ENCODE measurements around the gene LAMA1.

Gene LAMA1

DNA sequence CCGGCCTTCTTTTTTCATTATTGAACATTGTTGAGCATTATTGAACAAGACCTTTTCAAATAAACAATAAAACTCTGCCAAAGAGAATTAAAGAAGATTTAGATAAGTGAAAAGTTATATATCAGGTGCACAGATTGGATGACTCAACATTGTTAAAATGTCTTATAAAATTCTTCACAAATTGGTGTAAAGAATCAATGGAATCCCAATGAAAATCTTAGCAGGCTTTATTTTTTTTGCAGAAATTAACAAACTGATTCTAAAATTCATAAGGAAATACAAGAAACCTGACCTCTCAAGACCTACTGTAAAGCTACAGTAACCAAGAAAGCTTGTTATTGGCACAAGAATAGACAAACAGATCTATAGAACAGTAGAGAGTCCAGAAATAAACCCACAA lies 70.3 kb downstream of the LAMA1 start:
- in situ Hi-C loops (cut with HindIII; ENCODE audit: low sequenced_read_pairs) = no loop called here
- no peak overlapping the region for H3K4me3 ChIP-seq (ENCODE audit: low read depth, low read length)
- DNase-seq (ENCODE audit: low read depth, low spot score) = no peak
- TF ChIP-seq, protein P1, sequence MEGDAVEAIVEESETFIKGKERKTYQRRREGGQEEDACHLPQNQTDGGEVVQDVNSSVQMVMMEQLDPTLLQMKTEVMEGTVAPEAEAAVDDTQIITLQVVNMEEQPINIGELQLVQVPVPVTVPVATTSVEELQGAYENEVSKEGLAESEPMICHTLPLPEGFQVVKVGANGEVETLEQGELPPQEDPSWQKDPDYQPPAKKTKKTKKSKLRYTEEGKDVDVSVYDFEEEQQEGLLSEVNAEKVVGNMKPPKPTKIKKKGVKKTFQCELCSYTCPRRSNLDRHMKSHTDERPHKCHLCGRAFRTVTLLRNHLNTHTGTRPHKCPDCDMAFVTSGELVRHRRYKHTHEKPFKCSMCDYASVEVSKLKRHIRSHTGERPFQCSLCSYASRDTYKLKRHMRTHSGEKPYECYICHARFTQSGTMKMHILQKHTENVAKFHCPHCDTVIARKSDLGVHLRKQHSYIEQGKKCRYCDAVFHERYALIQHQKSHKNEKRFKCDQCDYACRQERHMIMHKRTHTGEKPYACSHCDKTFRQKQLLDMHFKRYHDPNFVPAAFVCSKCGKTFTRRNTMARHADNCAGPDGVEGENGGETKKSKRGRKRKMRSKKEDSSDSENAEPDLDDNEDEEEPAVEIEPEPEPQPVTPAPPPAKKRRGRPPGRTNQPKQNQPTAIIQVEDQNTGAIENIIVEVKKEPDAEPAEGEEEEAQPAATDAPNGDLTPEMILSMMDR (IDR thresholded peaks at IDR 0.05; ENCODE audit: low read depth, low read length) = no peak

DNA sequence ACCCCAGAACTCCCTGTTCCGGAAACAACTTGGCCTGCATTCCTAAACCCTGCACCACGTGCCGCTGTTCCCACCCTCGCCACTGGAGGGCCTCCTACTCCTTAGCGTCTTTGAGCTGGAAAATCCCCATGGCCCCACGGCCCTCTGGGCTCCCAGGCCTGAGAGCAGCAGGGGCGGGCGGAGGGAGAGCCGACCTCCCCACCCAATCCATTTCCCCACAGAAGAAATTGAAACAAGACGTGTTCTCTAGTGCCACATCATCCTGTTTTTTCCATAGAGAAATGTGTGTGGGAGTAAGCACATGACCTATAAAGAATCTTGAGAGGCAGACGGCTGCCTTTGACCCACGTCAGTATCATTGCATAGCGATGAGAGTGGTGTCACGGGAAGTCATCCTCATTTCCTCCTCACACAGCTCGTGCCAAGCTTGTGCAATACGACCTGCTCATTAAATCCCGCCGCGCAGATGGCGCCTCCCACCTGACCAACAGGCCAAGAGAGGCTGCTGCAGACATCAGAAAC lies 79.2 kb downstream of the LAMA1 start:
- in situ Hi-C loops (cut with HindIII; ENCODE audit: low sequenced_read_pairs) = no loop called here
- H3K4me3 ChIP-seq (ENCODE audit: low read depth, low read length) = no peak overlapping the region
- peak; percentile 88 for DNase-seq (ENCODE audit: low read depth, low spot score)
- TF ChIP-seq, protein P1 (IDR thresholded peaks at IDR 0.05; ENCODE audit: low read depth, low read length) = peak; percentile 75

DNA sequence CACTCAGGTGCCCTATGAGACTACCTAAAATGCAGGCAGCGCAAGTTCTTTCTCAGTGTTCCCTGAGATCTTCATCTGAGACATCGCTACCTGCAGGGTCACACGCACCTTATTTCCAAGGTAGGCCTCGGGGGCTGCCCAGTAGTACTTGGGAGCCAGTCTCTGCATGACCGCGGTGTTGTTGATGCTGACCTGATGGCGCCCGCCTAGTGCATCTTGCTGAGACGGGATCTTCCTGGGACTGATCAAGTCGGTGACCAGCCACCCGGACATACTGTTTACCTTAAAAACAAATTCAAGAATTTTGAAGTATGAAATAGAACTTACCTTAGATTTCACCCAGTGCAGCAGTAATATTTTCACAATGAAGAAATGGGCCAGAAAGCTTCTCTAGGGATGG lies 80.1 kb downstream of the LAMA1 start:
- no peak for DNase-seq (ENCODE audit: low read depth, low spot score)
- TF ChIP-seq, protein P1 (IDR thresholded peaks at IDR 0.05; ENCODE audit: low read depth, low read length) = no peak
- no peak overlapping the region for H3K4me3 ChIP-seq (ENCODE audit: low read depth, low read length)
- in situ Hi-C loops (cut with HindIII; ENCODE audit: low sequenced_read_pairs) = no loop called here

DNA sequence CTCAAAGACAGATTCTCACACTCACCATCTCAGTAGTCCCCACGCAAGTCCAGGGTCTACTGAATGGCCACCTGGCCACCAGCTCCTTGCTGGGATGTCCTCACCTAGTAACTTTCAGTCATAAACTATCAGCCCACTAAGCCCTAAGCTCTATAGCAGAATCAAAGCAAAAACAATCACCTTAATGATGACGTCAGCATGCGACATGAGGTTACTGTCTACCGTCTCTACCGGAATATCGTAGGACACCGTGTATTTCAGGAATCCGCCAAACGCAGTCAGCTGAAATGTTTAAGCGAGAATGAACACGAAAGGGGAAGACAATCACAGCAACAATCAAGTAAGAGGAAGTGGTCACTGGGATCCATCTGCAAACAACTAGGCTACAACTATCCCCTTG lies 81.8 kb downstream of the LAMA1 start:
- H3K4me3 ChIP-seq (ENCODE audit: low read depth, low read length) = no peak overlapping the region
- DNase-seq (ENCODE audit: low read depth, low spot score) = no peak
- TF ChIP-seq, protein P1 (IDR thresholded peaks at IDR 0.05; ENCODE audit: low read depth, low read length) = no peak
- in situ Hi-C loops (cut with HindIII; ENCODE audit: low sequenced_read_pairs) = no loop called here

DNA sequence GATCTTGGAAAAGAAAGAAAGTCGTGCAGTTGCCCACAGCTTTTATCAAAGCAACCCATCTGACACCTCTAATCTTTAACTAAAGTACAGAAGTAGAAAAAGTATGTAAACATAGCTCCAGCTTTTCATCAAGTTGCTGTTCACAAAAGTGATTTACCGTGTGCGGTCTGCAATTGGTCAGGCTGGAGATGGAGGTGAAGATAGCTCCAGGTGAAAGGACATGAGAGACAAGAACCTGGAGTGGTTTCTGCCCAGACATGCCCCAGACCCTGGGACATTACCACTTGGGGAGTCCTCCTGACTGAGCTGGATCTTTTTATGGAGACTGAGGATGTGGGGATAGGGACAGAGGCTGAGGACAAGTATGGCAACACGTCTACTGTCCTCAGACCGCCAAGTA lies 82.7 kb downstream of the LAMA1 start:
- TF ChIP-seq, protein P1 (IDR thresholded peaks at IDR 0.05; ENCODE audit: low read depth, low read length) = no peak
- DNase-seq (ENCODE audit: low read depth, low spot score) = no peak
- H3K4me3 ChIP-seq (ENCODE audit: low read depth, low read length) = no peak overlapping the region
- in situ Hi-C loops (cut with HindIII; ENCODE audit: low sequenced_read_pairs) = no loop called here

DNA sequence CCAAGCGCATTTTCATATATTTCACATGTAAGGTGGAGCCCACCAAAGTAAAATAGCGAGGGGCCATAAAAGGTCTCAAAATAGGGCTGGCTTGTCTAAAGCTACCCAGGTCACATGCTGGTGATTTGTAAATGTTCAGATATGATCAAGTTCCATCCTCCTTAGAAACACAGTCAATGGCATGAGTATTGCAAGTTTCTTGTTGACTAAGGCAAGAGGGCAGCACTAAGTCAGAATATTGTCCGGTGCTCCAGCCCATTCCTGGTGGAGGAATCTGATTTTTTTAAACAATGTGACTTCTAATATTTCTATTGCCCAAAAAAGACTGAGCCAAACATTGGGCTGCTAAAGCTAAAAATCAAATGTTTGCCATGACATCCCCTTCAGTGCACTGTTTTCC lies 85.1 kb downstream of the LAMA1 start:
- TF ChIP-seq, protein P1 (IDR thresholded peaks at IDR 0.05; ENCODE audit: low read depth, low read length) = no peak
- no peak overlapping the region for H3K4me3 ChIP-seq (ENCODE audit: low read depth, low read length)
- in situ Hi-C loops (cut with HindIII; ENCODE audit: low sequenced_read_pairs) = no loop called here
- DNase-seq (ENCODE audit: low read depth, low spot score) = no peak

DNA sequence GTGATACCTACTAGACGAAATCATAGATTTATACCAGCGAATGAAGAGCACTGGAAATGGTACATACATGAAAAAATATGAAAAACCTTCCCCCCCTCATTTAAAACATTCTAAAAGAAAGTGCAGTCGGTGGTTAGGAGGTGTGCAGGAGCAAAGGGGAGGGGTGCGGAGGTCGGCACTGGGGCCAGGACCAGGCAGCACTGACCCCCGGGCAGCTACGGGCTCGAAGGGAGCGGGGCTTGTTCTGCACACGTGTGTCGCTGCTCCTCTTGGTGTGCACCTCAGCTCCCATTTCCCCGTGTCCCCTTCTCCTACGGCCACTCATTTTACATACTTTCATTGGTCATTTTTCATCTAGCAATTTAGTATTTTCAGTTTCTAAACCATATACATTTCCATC lies 89.0 kb downstream of the LAMA1 start:
- no peak for DNase-seq (ENCODE audit: low read depth, low spot score)
- in situ Hi-C loops (cut with HindIII; ENCODE audit: low sequenced_read_pairs) = no loop called here
- H3K4me3 ChIP-seq (ENCODE audit: low read depth, low read length) = no peak overlapping the region
- TF ChIP-seq, protein P1 (IDR thresholded peaks at IDR 0.05; ENCODE audit: low read depth, low read length) = no peak
